HG03575 (cell line): ENCODE data around the gene PSAT1.
"Not testable (repeated sequence)": the region's sequence is repeated elsewhere in the genome, so short reads cannot be mapped to it uniquely, and the experiment has no call there.

Source experiments
- ATAC-seq: cut with Tn5 transposase; IDR thresholded peaks from one replicate; pipeline ENCODE4 v1.9.1; 2021; ENCODE audit not compliant: unreplicated experiment, insufficient number of reproducible peaks, low FRiP score; ENCODE audit errors: extremely low read depth

PSAT1 gene

GRCh38 chr9:78296893-78297671, at the start of gene PSAT1:
Gene PSAT1 (plus strand): TSS chr9:78297125. CDS start chr9:78297211, 86 bp downstream.
- peak; percentile 97 for ATAC-seq

DNA sequence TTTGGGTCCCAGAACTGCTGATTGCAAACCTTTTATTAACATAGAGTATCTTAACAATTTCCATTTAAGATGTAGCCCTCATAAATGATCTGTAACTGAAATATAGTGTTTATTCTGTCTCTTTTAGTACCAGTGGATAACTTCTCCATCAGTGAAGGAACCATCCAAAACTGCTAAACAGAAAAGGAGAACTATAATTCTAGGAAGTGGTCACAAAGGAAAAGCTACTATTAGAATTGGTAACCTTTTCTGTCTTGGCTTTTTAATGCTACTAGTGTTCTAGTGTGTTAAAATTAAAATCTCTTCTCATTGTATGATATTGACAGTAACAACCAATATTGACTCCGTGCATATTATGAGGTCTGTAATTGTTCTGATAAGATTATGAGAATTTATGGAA, 48.3 kb upstream of the PSAT1 start:
- ATAC-seq: no peak

DNA sequence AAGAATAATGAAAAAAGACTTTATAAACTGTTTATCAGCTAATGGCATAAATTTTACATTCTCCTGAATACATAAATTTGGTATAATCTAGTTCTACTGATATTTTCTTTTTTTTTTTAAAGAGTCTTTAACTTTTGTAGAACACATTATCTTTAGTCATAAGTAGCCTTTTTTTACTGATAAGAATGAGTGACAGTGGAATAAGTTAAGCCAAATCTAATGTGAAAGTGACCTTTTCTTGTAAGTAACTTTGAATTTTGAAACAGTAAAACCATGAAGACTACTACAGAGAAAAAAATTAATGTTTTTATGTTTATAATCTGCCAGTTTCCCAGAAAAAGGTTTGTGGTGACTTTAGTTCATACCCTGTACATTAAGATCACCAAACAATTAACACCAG, 47.4 kb upstream of the PSAT1 start:
- no peak for ATAC-seq

DNA sequence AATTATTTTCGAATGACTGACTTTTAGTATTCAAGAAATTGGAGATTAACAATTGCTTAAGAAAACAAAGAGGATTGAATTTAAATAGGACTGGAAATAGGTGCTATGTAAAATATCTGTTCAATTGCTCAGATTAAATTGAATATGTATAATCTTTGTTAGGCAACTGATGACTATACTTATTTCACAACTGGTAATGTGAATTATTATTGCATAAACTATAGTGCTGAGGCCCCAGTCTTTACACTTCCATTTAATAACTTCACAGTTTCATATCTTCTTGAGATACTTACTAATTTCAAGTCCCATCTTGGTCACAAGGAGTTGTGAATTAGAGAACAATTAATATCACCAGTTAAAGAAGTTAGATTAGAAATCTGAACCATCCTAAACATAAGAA, 44.3 kb upstream of the PSAT1 start:
- ATAC-seq: no peak

- ATAC-seq: no peak
Observed at GRCh38 chr9:78253285-78253684, 43.6 kb upstream of the PSAT1 start.

- ATAC-seq: peak; percentile 67
Observed at GRCh38 chr9:78261403-78262001, 35.4 kb upstream of the PSAT1 start.

- ATAC-seq: no peak
Observed at GRCh38 chr9:78262655-78263054, 34.3 kb upstream of the PSAT1 start.

DNA sequence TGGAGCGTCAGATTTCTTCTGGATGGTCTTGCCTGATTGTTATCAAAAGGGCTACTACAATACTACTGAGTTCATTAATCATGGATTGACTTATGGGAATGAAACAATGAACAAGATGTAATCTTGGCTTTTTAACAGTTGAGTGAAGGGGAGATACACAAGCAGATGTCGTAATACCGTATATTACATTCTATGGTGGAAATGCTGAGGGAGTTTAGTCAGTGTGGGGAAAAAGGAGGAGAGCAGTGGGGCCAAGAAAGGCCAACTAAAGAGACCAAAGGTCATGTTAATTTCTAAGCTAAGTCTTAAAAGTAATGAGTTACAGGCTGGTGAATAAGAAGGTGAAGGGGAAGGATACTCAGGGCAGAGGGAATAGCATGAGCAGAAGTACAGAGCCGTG, 29.0 kb upstream of the PSAT1 start:
- ATAC-seq: no peak

GRCh38 chr9:78269784-78270183, 27.1 kb upstream of the PSAT1 start:
- no peak for ATAC-seq

- ATAC-seq: no peak
Observed at GRCh38 chr9:78272307-78272706, 24.6 kb upstream of the PSAT1 start.

DNA sequence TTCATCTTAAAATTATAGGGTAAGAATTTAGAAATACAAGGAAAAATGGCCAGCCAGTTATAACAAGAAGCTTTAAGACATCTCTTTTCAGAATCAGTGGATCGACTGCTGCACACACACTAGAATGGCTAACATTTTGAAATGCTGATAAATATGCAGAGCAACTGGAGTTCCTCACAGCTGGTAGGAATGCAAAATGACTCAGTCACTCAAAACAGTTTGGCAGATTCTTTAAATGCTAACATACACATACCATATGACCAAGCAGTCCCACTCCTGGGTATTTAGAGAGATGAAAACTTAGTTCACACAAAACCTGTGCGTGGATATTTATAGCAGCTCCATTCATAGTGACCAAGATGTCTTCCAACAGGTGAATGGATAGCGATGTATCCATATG, 23.2 kb upstream of the PSAT1 start:
- no peak for ATAC-seq

- no peak for ATAC-seq
Observed at GRCh38 chr9:78278177-78278777, 18.6 kb upstream of the PSAT1 start.

DNA sequence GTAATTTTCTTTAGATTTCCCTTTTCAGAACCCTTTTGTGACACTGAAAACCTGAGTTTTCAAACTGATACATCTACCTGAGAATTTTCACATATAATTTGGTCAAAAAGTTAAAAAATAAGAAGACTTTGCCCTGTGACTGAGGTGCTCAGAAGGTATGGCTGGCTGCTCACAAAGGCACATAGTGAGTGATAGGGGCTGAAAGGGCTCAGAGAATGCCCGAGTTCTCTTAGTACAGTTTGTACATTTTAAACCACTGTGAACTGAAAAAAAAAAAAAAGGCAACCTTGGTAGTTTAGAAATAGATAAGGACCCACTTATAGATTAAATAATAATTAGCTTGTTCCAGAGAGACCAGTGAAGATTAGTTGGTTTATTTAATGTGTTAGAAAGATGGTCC, 18.1 kb upstream of the PSAT1 start:
- no peak for ATAC-seq

DNA sequence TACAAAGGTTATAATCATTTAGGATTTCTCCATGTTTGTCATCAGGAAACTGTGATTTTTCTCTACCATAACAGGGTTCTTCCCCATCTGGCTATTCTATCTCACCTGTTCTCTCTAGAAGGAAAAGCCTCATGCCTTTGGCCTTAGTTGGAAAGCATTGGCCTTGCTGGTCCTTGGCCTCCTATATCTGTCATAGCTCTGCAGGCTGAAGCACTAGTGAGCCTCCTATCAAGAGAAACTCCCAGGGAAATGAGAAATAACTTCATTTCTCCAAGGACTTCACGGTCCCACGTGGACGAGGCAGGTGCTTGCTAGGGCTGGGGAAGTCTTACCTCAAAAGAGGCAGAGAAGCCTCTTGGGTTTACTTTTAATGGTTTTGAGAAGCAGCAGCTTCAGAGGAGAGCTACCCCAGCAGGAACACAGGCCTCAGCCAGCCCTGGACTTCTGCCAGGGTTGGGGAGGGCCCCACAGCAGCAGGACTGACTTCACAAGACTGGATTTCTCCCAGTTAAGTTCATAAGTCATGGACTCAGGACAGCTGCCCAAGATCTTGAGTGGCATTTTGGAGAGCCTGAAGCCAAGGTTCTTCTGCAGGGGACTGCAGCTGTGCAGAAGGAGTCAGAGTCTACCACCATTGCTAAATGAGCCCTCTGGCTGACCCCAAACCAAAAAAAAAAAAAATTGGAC, 15.8 kb upstream of the PSAT1 start:
- ATAC-seq: no peak

DNA sequence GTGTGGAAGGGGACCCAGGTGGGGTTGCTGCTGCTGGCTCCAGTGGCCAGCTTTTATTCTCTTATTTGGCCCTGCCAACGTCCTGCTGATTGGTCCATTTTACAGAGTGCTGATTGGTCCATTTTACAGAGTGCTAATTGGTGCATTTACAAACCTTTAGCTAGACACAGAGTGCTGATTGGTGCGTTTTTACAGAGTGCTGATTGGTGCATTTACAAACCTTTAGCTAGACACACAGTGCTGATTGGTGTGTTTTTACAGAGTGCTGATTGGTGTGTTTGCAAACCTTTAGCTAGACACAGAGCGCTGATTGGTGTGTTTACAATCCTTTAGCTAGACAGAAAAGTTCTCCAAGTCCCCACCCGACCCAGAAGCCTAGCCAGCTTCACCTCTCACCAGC, 12.7 kb upstream of the PSAT1 start:
- ATAC-seq: not testable (repeated sequence)

- ATAC-seq: no peak
Observed at GRCh38 chr9:78286125-78286524, 10.8 kb upstream of the PSAT1 start.

DNA sequence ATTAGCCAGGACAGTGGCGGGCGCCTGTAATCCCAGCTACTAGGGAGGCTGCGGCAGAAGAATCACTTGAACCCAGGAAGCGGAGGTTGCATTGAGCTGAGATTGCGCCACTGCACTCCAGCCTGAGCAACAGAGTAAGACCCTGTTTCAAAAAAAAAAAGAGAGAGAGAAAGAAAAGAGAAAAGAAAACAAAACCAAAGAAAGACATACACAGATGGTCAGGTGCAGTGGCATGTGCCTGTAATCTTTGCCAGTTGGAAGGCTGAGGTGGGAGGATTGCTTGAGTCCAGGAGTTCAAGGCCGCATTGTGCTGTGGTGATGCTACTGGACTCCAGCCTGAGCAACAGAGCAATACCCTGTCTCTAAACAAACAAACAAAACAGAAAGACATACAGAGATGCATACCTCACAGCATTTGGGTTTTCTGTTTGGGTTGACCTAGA, 10.0 kb upstream of the PSAT1 start:
- no peak for ATAC-seq

DNA sequence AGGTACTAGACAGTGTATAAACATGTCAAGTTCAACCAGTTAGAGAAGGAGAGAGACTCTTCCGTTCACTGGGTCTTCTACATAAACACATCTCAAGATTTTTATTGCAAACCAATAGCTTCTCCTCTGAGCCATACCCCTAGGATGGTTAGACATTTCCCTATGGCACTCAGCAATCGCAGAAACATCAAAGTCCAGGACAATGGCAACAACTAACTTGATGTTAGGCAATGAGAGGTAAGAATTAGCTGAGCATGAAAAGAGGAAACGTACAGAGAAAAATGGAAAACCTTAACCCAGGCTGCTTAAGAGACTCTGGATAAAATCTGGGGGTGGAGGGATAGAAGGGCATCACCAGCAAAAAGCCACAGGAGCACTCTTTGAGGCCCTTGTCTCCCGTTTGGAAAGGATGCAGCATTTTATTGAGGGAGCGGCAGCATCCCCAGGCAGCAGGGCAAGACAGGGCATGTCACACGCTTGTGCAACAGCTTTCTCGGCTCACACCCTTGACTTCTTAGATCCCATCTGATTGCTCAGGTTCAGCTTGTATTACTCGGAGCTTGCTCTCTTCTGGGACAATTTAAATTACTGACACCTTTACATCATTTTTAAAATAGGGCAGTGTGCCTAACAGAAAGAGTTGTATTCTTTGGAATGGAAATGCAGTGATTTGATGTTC, 8.6 kb upstream of the PSAT1 start:
- no peak for ATAC-seq

- ATAC-seq: no peak
Observed at GRCh38 chr9:78289474-78289873, 7.5 kb upstream of the PSAT1 start.
